Esophagus muscularis mucosa (tissue), 4 donors: ENCODE measurements around the gene PAK4.

ENCODE experiments used
- CTCF ChIP-seq, 3 experiments: fragments of 200-600 bp in 2 of 3; fragments of 450-650 bp in 1 of 3; sonication (generic) in 2 of 3; IDR thresholded peaks; one replicate each; pipeline ENCODE4 v1.5.1; 2017 to 2019; ENCODE audit warnings: antibody characterized with exemption in 3 of 3, mild to moderate bottlenecking in 2 of 3, moderate library complexity in 1 of 3
- EP300 ChIP-seq: sonication (generic); formaldehyde crosslinking; IDR thresholded peaks from one replicate; pipeline ENCODE4 v1.6.1; 2017; ENCODE audit warnings: antibody characterized with exemption
- POLR2A ChIP-seq: fragments of 450-650 bp; IDR thresholded peaks from one replicate; pipeline ENCODE4 v1.6.1; 2017; ENCODE audit warnings: antibody characterized with exemption, moderate library complexity, mild to moderate bottlenecking, low read depth

- TF ChIP-seq POLR2A: no peak
- no peak for TF ChIP-seq CTCF (IDR thresholded peaks at IDR 0.05)
- no peak for TF ChIP-seq EP300
Observed at GRCh38 chr19:39112338-39112890, 13.2 kb upstream of the PAK4 start.
